ENCODE data around the gene HPCAL1. TPM values are rescaled to one million over a fixed set of nuclear protein-coding genes. Genes with fewer than 3 reads are reported as not detected.

The HPCAL1 gene
- polyA plus RNA-seq, 1 donor from 2014 or later = 63.4 TPM

DNA sequence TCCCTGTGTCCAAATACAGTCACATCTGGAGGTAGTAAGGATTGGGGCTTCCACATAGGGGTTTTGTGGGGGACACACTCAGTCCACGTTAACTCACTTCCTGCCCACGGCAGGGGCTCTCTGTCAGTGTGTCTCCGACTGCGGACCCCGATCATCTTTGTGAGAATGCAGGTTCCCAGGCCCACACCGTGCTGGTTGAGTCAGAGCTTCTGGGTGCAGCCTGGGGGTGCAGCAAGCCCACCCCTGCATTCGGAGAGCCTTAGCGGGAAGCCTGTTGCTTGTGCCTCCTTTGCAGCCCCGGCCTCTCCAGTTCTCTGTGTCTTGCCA, 28.0 kb downstream of the HPCAL1 start:
- H3K9ac ChIP-seq (ENCODE audit: low read length) = no peak overlapping the region
- H3K9me2 ChIP-seq (ENCODE audit: insufficient read depth, low read length) = no peaks in the 10 kb centered on the region
- H3K4me2 ChIP-seq (ENCODE audit: low read length) = no peak overlapping the region
- TF ChIP-seq SMC3 (conservative IDR thresholded peaks at IDR 0.05; ENCODE audit: poor library complexity) (no peak), MXI1 (conservative IDR thresholded peaks at IDR 0.05; ENCODE audit: poor library complexity, severe bottlenecking) (no peak), RAD21 (conservative IDR thresholded peaks at IDR 0.05) (no peak), POLR2AphosphoS5 (IDR thresholded peaks at IDR 0.05) (no peak), EZH2 (IDR thresholded peaks at IDR 0.05; ENCODE audit: borderline replicate concordance, insufficient read depth, low read length, poor library complexity, severe bottlenecking) (no peak), EP300 (conservative IDR thresholded peaks at IDR 0.05; ENCODE audit: poor library complexity, severe bottlenecking) (no peak), TAF1 (IDR thresholded peaks at IDR 0.05; ENCODE audit: low read depth) (no peak)
- TF ChIP-seq, protein P1, sequence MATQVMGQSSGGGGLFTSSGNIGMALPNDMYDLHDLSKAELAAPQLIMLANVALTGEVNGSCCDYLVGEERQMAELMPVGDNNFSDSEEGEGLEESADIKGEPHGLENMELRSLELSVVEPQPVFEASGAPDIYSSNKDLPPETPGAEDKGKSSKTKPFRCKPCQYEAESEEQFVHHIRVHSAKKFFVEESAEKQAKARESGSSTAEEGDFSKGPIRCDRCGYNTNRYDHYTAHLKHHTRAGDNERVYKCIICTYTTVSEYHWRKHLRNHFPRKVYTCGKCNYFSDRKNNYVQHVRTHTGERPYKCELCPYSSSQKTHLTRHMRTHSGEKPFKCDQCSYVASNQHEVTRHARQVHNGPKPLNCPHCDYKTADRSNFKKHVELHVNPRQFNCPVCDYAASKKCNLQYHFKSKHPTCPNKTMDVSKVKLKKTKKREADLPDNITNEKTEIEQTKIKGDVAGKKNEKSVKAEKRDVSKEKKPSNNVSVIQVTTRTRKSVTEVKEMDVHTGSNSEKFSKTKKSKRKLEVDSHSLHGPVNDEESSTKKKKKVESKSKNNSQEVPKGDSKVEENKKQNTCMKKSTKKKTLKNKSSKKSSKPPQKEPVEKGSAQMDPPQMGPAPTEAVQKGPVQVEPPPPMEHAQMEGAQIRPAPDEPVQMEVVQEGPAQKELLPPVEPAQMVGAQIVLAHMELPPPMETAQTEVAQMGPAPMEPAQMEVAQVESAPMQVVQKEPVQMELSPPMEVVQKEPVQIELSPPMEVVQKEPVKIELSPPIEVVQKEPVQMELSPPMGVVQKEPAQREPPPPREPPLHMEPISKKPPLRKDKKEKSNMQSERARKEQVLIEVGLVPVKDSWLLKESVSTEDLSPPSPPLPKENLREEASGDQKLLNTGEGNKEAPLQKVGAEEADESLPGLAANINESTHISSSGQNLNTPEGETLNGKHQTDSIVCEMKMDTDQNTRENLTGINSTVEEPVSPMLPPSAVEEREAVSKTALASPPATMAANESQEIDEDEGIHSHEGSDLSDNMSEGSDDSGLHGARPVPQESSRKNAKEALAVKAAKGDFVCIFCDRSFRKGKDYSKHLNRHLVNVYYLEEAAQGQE (IDR thresholded peaks at IDR 0.05; ENCODE audit: borderline replicate concordance) = no peak
- TF ChIP-seq, protein P2, sequence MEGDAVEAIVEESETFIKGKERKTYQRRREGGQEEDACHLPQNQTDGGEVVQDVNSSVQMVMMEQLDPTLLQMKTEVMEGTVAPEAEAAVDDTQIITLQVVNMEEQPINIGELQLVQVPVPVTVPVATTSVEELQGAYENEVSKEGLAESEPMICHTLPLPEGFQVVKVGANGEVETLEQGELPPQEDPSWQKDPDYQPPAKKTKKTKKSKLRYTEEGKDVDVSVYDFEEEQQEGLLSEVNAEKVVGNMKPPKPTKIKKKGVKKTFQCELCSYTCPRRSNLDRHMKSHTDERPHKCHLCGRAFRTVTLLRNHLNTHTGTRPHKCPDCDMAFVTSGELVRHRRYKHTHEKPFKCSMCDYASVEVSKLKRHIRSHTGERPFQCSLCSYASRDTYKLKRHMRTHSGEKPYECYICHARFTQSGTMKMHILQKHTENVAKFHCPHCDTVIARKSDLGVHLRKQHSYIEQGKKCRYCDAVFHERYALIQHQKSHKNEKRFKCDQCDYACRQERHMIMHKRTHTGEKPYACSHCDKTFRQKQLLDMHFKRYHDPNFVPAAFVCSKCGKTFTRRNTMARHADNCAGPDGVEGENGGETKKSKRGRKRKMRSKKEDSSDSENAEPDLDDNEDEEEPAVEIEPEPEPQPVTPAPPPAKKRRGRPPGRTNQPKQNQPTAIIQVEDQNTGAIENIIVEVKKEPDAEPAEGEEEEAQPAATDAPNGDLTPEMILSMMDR (IDR thresholded peaks at IDR 0.05; ENCODE audit: poor library complexity, severe bottlenecking) = no peak
- no peaks in the 10 kb centered on the region for H3K36me3 ChIP-seq (ENCODE audit: insufficient read depth, low read length)
- H2AFZ ChIP-seq (ENCODE audit: low read depth, low read length) = no peak overlapping the region
- H3K4me3 ChIP-seq (ENCODE audit: low read length) = no peak overlapping the region
- H3K27ac ChIP-seq (ENCODE audit: low read length) = no peak overlapping the region
- H4K20me1 ChIP-seq (ENCODE audit: insufficient read depth) = no peaks in the 10 kb centered on the region
- no peaks in the 10 kb centered on the region for H3K79me2 ChIP-seq (replicated peaks; ENCODE audit: insufficient read depth, low read length)
- no peaks in the 10 kb centered on the region for H3K9me3 ChIP-seq (ENCODE audit: low read length)
- H3K27me3 ChIP-seq (ENCODE audit: insufficient read depth, low read depth, low read length) = no peaks in the 10 kb centered on the region
- no peaks in the 10 kb centered on the region for H3F3A ChIP-seq (ENCODE audit: insufficient read depth, low read length, poor library complexity, severe bottlenecking)

DNA sequence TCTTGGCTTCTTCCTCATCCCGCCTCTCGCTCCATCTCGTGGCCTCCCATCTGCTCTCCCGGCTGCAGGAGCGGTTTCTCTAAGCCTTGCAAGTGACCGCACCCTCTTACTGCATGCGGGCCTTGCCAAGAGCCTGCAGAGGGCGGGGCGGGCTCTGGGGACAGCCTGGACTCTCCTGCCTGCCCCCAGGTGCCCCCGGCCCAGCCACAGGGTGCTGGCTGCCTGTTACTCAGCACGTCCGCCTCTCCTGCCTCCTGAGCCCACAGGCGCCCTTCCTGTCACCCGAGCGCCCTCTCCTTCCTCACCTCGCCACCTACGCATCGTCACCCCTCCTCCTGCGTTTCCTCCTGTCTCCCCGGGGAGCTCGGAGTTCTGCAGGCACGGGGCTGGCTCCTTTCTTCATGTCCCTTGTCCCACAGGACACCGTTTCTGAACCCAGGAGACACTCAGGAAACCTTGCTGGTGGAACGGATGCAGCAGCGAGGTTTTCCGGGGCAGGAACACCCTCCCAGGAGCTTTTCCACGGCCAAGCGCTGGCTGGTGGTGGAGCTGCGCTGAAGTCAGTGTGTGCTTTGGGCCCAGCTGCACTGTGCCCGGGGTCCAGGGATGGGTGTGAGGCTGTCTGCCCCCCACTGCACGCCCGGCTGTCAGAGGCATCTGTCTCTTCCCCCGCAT, 28.5 kb downstream of the HPCAL1 start:
- H3K79me2 ChIP-seq (replicated peaks; ENCODE audit: insufficient read depth, low read length) = no peaks in the 10 kb centered on the region
- H3K9me3 ChIP-seq (ENCODE audit: low read length) = no peaks in the 10 kb centered on the region
- TF ChIP-seq EP300 (conservative IDR thresholded peaks at IDR 0.05; ENCODE audit: poor library complexity, severe bottlenecking) (no peak), SMC3 (conservative IDR thresholded peaks at IDR 0.05; ENCODE audit: poor library complexity) (no peak), EZH2 (IDR thresholded peaks at IDR 0.05; ENCODE audit: borderline replicate concordance, insufficient read depth, low read length, poor library complexity, severe bottlenecking) (no peak)
- TF ChIP-seq, protein P2 (IDR thresholded peaks at IDR 0.05; ENCODE audit: poor library complexity, severe bottlenecking) = no peak
- H3K27ac ChIP-seq (ENCODE audit: low read length) = no peak overlapping the region
- H3K36me3 ChIP-seq (ENCODE audit: insufficient read depth, low read length) = no peaks in the 10 kb centered on the region
- no peaks in the 10 kb centered on the region for H3F3A ChIP-seq (ENCODE audit: insufficient read depth, low read length, poor library complexity, severe bottlenecking)
- no peaks in the 10 kb centered on the region for H3K9me2 ChIP-seq (ENCODE audit: insufficient read depth, low read length)
- no peak overlapping the region for H2AFZ ChIP-seq (ENCODE audit: low read depth, low read length)
- no peaks in the 10 kb centered on the region for H4K20me1 ChIP-seq (ENCODE audit: insufficient read depth)
- H3K9ac ChIP-seq (ENCODE audit: low read length) = no peak overlapping the region
- H3K4me2 ChIP-seq (ENCODE audit: low read length) = no peak overlapping the region
- no peak overlapping the region for H3K4me3 ChIP-seq (ENCODE audit: low read length)
- no peaks in the 10 kb centered on the region for H3K27me3 ChIP-seq (ENCODE audit: insufficient read depth, low read depth, low read length)
